ENCODE results near the gene SCN2B.

The SCN2B gene

GRCh38 chr11:118132385-118133151, 43.9 kb downstream of the SCN2B start:
- DNase-seq (ENCODE audit: low read depth) = no peak

- no peak for DNase-seq (ENCODE audit: low read depth)
Measured at GRCh38 chr11:118129471-118130172, 46.8 kb downstream of the SCN2B start.

- DNase-seq (ENCODE audit: low read depth) = no peak
Measured at GRCh38 chr11:118128721-118129470, 47.5 kb downstream of the SCN2B start.

- DNase-seq (ENCODE audit: low read depth) = no peak
Measured at GRCh38 chr11:118128310-118128709, 48.1 kb downstream of the SCN2B start.

GRCh38 chr11:118126082-118126838, 50.2 kb downstream of the SCN2B start:
- no peak for DNase-seq (ENCODE audit: low read depth)

GRCh38 chr11:118124929-118125535, 51.4 kb downstream of the SCN2B start:
- DNase-seq (ENCODE audit: low read depth) = no peak

- no peak for DNase-seq (ENCODE audit: low read depth)
Measured at GRCh38 chr11:118120793-118121192, 55.6 kb downstream of the SCN2B start.

- DNase-seq (ENCODE audit: low read depth) = no peak
Measured at GRCh38 chr11:118117790-118118601, 58.4 kb downstream of the SCN2B start.

GRCh38 chr11:118115048-118115447, 61.4 kb downstream of the SCN2B start:
- no peak for DNase-seq (ENCODE audit: low read depth)

GRCh38 chr11:118114266-118114665, 62.2 kb downstream of the SCN2B start:
- DNase-seq (ENCODE audit: low read depth) = no peak

GRCh38 chr11:118112711-118113430, 63.6 kb downstream of the SCN2B start:
- no peak for DNase-seq (ENCODE audit: low read depth)

All from HS-27A (cell line).